Measurements from ENCODE around the gene KAZN.
A peak's percentile ranks its signal among the peaks of the same experiment; 100 is the strongest.
"Not testable (repeated sequence)": the region's sequence is repeated elsewhere in the genome, so short reads cannot be mapped to it uniquely, and the experiment has no call there.

KAZN gene

DNA sequence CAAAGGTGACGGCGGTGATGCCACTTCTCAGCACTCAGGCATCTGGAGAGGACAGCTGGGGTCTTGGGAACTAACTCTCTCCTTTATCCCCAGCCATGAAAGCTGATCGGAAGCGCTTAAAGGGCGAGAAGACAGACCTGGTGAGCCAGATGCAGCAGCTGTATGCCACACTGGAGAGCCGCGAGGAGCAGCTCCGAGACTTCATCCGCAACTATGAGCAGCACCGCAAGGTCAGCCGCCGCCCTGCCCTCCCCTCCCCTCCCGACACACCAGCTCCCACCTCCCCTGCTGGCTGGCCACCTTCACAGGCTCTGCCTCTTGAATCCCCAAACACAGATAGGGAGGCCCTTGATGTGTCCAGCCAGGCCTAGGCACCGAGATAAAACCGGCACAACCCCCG is 436.2 kb downstream of the KAZN start:
- no peak for DNase-seq (ENCODE audit: low read depth in 2 of 2)

DNA sequence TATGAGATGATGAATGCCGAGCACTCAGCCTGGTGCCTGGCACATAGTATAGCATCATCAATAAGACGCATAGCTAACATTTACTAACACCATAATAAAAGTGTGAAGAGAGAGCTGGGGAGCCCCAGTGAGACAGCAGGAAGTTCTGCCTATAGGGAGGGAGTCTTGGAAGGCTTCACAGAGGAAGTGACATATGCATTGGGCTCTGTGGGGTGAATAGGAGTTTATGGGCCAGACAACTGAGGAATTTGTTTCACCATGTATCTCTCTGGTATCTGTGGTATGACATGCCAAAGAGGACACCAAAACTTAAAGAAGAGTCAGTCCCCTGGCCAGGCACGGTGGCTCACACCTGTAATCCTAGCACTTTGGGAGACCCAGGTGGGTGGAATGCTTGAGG is 436.8 kb downstream of the KAZN start:
- no peak for DNase-seq (ENCODE audit: low read depth in 2 of 2)

GRCh38 chr1:15036101-15036500 is 437.6 kb downstream of the KAZN start:
- no peak for DNase-seq (ENCODE audit: low read depth in 2 of 2)

DNA sequence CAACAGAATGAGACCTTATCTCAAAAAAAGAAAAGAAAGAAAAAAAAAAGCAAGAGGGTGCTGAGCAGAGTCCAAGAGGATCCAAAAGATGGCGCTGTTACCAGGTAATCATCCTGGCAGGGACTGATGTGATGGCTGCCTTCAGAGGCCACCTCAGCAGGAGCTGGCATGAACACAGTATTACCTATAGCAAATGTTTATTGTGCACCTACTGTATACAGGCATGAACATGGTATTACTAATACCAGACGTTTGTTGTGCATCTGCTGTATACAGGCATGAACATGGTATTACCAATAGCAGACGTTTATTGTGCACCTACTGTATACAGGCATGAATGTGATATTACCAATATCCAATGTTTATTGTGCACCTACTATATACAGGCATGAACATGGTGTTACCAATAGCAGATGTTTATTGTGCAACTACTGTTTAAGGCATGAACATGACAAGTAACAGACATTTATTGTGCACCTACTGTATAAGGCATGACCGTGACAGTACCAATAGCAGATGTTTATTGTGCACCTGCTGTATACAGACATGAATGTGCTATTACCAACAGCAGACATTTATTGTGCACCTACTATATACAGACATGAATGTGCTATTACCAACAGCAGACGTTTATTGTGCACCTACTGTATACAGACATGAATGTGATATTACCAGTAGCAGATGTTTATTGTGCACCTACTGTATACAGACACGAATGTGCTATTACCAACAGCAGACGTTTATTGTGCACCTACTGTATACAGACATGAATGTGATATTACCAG is 439.9 kb downstream of the KAZN start:
- no peak for DNase-seq (ENCODE audit: low read depth in 2 of 2)

GRCh38 chr1:15039017-15039648 is 440.6 kb downstream of the KAZN start:
- no peak for DNase-seq (ENCODE audit: low read depth in 2 of 2)

DNA sequence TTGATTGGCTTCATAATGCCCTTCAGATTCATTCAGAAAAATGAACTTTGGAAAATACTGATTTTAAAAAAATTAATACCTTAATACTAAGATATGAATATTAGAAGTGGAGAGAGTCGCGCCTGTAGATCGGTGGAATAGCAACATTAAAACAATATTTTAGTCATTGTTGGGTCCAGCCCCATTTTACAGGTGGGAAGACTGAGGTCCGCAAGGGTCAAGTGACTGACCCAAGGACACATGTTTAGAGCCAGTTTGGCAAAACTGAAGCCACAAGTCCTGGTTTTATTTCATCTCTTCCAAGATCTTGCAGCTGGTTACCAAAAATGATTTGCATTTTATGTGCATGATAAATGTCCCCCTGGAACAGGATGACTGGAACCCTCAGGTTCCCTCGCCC is 441.4 kb downstream of the KAZN start:
- no peak for DNase-seq (ENCODE audit: low read depth in 2 of 2)

- not testable (repeated sequence) for DNase-seq (ENCODE audit: low read depth in 2 of 2)
Measured at GRCh38 chr1:15040685-15041084, 442.2 kb downstream of the KAZN start.

- no peak for DNase-seq (ENCODE audit: low read depth in 2 of 2)
Measured at GRCh38 chr1:15042866-15043265, 444.4 kb downstream of the KAZN start.

DNA sequence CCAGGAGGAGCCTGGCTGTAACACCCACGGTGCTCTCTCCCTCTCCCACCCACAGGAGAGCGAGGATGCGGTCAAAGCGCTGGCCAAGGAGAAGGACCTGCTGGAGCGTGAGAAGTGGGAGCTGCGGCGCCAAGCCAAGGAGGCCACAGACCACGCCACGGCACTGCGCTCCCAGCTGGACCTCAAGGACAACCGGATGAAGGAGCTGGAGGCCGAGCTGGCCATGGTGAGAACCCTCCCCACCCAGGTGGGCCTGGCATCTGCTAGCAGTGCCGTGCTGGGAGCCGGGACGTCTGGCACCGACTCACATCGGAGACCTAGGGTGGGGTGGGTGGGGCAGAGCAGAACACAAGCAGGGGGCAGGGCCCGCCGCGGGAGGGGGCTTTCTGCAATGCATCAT is 445.4 kb downstream of the KAZN start:
- no peak for DNase-seq (ENCODE audit: low read depth in 2 of 2)

DNA sequence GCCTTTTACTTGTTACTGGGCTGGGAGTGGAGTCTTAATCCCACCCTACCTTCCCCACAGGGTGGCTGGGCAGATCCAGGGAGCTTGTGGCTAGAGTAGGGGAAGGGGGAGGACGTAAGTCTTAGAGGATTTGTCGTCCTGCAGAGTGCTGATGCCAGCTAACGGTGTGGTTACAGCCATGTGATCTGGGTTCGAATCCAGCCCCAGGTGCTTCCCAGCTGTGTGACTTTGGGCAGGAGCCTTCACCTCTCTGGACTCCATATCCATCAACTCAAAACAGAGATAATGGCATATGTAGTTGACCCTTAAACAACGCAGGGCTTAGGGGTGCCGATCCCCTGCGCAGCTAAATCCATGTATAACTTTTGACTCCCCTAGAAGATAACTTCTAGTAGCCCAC is 446.6 kb downstream of the KAZN start:
- no peak for DNase-seq (ENCODE audit: low read depth in 2 of 2)

GRCh38 chr1:15046487-15047165 is 448.1 kb downstream of the KAZN start:
- DNase-seq (ENCODE audit: low read depth in 2 of 2) = peak; percentile 30 to 42

DNA sequence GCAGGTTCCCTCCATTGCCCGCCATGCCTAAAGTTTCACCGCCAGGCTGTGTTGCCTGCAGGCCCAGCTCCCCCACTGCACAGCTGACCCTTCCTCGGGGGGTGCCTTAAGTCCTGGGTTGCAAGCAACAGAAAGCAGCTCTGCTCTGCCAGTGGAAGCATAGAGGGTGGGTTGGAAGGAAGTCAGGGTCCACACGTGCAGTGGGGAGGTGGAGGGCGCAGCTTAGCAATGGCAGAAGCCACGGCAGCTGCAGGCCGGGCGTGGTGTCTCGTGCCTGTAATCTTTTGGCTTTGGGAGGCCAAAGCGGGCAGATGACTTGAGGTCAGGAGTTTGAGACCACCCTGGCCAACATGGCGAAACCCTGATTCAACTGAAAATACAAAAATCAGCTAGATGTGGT is 448.8 kb downstream of the KAZN start:
- no peak for DNase-seq (ENCODE audit: low read depth in 2 of 2)

DNA sequence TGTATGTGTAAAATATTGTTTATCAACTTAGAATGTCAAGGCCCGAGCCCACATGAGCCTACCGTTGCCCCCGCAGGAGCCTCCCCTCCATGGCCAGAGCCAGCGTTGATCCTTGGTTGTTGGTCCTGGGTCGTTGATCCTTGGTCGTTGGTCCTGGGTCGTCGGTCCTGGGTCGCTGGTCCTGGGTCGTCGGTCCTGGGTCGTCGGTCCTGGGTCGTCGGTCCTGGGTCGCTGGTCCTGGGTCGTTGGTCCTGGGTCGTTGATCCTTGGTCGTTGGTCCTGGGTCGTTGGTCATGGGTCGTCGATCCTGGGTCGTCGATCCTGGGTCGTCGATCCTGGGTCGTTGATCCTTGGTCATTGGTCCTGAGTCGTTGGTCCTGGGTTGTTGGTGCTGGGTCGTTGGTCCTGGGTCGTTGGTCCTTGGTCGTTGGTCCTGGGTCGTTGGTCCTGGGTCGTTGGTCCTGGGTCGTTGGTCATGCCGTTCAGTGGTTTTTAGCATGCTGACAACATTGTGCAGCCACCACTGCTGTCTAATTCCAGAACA is 450.0 kb downstream of the KAZN start:
- no peak for DNase-seq (ENCODE audit: low read depth in 2 of 2)

DNA sequence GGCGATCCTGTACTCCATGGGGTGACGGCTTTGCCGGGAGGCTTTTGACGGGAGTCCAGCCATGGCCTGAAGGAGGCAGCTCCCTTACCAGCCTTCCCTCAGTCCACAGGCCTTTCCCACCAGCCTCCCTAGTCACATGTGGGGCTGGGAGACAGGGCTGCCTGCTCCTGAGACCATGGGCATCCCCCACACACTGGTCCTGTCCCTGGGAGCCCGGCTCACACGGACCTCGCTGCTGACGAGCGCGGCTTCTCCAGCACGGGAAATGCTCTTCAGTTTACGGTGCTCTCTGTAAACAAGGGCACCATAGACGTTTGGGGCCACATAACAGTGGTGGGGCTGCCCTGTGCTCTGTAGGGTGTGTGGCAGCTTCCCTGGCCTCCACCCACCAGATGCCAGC is 450.6 kb downstream of the KAZN start:
- DNase-seq (ENCODE audit: low read depth in 2 of 2) = no peak

DNA sequence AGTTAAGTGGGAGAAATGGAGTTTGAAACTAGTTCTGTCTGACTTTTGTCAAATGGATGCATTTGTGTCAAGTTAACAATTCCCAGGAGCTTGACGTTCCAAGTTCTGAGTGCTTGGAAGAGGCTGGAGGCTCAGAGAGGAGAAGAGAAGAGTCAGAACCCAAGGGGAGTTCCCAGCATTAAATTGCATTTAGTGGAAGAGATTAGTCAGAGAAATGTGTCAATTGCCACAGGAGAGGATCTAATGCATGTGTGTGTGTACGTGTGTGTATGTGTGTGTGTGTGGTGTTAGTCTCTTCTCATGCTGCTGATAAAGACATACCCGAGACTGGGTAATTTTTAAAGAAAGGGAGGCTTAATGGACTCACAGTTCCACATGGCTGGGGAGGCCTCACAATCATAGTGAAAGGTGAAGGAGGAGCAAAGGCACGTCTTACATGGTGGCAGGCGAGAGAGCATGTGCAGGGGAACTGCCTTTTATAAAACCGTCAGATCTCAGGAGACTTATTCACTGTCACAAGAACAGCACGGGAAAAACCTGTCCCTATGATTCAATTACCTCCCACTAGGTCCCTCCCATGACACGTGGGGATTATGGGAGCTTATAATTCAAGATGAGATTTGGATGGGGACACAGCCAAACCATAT is 453.5 kb downstream of the KAZN start:
- DNase-seq (ENCODE audit: low read depth in 2 of 2) = no peak

DNA sequence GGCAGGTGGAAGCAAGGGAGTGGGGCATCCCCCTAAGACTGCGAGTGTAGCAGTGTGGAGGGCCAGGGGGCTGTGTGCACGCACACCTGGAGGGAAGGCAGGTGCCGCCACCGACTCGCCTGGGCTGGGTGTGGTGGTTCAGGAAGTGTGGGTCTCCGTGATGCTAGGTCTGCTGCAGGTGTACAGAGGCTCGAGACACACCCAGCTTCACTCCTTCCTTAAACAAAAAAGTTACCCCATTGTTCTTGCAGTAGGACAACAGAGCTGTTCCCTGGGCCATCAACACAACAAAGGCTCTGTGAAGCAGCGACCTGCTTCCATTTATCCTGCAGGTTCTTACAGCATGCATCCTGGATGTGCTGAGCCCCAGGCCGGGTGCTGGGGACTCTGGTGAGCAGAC is 454.7 kb downstream of the KAZN start:
- no peak for DNase-seq (ENCODE audit: low read depth in 2 of 2)

GRCh38 chr1:15055736-15056415 is 457.4 kb downstream of the KAZN start:
- DNase-seq (ENCODE audit: low read depth in 2 of 2) = no peak

DNA sequence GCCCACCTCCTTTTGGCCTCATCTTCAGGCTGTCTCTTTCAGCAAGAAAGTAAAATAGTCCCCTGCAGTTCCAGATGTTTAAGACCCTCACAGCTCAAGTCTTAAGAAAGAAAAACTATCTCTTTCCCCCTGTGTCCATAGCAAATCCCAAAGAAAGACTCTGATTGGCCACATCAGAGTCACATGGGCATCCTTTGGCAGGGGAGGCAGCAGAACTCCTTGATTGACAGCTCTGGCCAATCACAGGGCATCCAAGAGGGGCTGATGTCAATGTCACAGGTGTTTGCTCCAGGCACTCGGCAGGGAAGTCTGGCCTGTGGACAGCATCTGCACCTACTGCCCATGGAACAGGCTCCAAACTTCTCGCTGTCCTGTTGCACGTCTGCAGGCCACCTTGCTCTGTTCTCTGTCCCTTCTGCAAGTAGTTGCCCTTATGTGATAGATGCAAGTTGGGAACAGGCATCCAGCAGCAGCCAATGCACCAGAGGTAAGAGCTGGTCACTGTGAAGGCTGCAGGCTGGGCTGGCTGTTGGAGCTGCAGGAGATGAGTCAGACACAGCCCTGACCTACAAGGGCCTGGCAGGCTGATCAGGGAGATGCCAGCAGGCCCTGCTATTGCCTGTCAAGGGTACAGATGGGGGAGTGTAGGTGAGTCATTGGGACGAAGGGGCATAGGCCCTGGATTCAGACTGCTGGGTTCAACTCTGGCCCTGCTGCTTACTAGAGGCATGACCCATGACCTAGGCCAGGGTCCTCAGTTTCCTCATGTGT is 458.2 kb downstream of the KAZN start:
- no peak for DNase-seq (ENCODE audit: low read depth in 2 of 2)

GRCh38 chr1:15057834-15058233 is 459.3 kb downstream of the KAZN start:
- DNase-seq (ENCODE audit: low read depth in 2 of 2) = no peak

DNA sequence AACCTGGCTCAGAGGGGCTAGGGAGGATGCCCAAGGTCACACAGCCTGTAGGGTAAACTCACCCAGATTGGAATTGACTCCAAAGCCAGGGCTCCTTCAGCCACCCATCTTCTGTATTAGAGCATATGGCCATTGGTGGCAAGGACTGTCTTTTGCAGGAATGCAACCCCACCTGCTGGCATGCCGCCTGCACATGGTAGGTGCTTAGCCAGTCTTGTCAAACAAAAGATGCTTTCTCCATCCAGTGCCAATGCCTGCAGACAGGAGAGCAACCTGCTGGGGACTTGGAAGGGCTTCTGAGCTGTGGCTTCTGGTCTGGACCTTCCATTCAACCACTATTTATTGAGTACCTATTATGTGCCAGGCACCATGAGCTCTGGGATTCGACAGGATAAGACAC is 459.8 kb downstream of the KAZN start:
- DNase-seq (ENCODE audit: low read depth in 2 of 2) = no peak

GRCh38 chr1:15060104-15060503 is 461.6 kb downstream of the KAZN start:
- DNase-seq (ENCODE audit: low read depth in 2 of 2) = no peak

Data from stimulated activated CD4-positive, alpha-beta T cell treated with anti-CD3 and anti-CD28 coated beads, Interleukin-1b, Interleukin-23, amount 100 ng/mL, for 4 hours (primary cell).